NCI-H1092 treated with DMSO at 0.1 percent for 48 hours (cell line): ENCODE results near the gene MAP3K7CL.

Experiments used
- DNase-seq: peaks from one replicate; lab custom pipeline; 2025; lab: John Stamatoyannopoulos, UW

The MAP3K7CL gene

DNA sequence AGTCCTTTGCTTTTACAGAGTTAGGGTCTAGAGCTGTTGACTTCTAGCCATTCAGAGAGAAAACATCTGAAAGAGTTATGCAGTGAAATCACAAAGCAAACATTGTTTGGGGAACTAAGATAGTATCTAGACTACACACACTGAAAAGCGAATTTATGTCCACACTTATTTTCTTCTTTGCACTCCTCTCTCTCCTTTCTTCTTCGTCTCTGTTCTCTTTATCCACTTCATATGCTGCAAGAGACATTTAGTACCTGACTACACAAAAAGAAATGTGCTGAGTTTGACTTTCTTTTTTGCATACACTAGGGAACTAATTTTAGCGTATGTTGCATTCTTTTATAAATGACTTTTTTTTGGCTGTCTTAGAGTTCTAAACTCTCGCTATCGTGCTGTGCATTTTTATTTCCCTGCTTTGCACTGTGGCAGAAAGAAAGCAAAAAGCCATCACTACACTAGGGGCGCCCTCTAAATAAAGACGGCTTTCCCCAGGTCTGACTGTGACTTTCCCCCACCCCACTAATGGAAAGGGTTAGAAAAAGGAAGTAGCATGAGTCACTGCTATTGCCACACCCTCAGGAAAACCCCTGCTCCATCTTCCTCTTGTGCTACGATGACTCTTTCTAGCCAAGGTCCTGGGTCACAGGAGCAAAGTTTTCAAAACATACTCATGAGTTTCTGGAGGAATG is 65.7 kb downstream of the MAP3K7CL start:
- no peak for DNase-seq

DNA sequence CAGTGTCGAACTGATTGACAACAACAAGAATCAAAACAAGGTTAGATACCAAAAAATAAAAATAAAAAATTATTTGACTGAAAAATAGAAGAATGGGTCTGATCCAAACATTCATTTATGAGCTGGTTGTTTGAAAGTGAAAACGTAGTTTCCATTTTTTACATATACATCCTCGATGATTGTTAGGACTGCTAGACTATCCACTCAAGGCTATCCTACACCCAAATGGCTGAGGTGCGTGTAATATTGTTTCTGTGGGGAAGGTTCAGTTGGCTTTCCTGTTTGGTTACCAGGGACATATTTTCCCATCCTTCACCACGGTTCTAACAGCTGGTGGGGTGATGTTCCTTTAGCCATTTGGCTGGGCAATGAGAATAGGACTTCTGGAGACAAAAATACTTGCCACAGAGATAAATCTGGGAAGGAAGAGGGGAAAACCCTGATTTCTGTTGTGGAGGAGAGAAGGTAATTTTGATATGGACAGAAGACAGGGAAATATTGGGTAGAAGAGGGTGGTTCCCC is 66.3 kb downstream of the MAP3K7CL start:
- DNase-seq = no peak

DNA sequence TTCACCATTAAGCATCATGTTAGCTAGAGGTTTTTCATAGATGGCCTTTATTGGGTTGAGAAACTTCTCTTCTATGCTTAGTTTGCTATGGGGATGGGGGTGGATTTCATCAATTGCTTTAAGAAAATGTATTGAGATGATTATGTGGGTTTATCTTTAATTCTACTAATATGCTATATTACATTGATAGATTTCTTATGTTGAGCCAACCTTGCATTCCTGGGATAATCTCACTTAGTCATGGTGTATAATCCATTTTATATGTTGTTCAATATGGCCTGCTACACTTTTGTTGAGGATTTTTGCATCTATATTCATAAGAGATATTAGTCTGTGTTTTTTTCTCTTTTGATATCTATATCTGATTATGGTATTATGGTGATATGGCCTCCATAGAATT is 70.7 kb downstream of the MAP3K7CL start:
- DNase-seq = no peak

DNA sequence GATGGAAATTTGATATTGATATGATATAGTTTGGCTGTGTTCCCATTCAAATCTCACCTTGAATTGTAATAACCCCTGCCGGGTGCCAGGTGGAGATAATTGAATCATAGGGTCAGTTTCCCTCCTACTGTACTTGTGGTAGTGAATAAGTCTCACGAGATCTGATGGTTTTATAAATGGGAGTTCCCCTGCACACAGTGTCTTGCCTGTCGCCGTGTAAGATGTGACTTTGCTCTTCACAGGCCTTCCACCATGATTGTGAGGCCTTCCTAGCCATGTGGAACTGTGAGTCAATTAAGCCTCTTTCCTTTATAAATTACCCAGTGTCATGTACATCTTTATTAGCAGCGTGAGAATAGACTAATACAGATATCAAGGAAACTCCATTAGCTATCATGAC is 74.6 kb downstream of the MAP3K7CL start:
- no peak for DNase-seq

DNA sequence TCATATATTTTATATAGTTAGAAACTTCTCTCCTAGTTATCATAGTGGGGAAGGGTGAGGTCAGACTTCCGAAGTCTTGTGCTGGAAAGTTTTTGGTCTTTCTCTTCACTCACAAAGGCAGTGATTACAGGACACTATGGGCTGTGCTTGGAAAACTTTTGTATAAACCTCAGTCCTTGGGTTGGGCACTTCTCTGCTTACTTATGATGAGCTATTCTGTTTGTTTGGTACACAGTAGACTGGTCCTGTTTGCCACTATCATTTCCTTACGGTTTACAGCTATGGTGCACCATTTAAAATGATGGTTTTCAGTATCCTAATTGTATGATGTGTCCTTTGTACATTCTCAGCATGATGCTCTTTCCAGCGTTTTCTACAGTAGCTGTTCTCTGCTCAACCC is 75.5 kb downstream of the MAP3K7CL start:
- DNase-seq = no peak

DNA sequence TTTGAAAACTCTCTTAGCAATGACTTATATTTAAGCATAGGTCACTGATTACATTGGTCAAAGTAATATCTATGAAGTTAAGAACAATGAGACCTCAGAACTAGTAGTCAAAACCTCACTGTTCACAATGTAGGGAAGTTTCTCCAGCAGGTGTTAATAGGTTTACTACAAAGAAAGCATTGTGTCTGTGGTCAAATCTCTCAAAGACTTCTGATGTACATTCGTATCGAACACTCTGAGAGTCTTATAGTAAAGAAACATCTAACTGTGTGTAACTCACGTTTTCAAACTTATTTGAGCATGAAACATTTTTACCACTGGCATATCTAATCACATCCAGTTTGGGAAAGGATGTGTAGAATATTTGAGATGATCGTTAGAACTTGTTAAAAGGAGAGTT is 76.0 kb downstream of the MAP3K7CL start:
- DNase-seq = no peak

DNA sequence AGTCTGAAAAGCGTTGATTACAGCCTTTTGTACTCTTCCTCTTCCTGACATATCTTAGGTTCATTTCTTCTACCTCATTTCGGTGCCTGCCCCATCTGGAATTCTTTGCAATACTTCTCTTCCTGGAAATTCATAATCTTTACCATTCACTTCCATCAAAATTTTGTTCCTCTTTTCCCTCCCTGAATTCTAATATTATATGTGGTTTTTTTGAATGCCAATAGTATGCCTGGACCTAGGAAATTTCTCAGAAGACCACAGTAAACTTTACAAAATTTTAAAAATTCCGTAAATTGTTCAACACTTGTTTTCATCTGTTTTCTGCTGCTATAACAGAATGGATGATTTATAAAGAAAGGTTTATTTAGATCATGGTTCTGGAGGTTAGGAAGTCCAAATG is 76.8 kb downstream of the MAP3K7CL start:
- DNase-seq = no peak

DNA sequence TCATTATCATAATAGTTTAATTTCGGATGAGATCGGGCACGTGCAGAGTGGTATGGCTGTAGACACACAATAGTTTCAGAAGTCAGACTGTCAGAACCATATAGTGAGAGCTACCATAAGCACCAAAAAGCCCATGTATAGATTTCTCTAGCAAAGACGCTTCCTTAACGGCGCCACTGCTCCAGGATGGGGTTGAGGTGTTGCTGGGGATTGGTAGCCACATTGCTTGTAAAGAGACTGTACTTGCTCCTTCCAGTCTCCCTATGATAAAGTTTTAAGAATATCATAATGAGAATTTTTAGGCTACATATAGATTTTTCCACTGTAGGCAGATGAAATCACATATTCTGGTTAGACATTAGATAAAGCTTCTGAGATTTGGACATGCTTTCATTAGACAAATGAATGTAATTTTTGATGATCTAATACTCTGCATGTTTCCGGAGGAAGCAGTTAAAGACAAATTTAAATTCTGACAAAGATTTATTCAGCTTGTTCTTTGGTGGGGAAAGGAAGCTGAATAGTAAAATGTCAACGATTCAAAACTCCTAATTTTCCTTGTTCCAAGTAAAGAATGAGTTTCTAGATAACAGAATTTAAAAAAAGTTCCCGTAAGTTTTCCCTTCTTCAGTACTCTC is 77.7 kb downstream of the MAP3K7CL start:
- no peak for DNase-seq

DNA sequence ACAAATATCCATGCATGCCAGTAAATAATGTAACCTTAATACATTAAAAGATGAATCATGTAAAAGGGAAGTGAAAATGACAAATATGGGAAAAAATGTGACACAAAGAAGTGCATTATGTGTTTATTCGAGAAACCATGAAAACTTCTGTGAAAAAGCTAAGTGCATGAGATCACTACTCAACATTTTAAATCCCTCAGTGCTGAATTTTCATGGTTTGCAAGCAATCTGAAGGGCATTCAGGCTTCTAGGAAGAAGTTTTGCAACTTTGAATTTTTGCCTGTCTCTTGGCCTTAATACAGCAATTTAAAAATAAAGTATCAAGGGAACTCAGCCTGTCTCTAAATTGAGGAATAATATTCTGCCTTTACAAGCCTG is 78.2 kb downstream of the MAP3K7CL start:
- no peak for DNase-seq

DNA sequence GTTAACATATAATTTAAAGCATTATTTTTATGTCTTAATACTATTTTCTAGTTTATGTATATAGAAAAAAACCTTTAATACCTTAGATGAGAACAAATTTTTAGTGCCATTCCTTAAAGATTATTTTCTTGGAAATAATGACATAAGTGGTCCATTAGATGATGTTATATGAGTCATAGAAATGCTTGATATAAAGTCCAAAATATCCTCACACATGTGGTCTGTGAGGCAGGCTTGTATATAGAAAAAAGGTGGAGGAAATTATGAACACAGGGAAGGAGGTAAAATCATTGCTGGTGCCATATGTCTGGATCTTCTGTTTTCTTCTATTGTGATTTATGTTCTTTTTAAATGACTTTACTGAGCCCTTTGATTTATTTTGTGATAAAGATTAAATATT is 79.3 kb downstream of the MAP3K7CL start:
- DNase-seq = no peak

DNA sequence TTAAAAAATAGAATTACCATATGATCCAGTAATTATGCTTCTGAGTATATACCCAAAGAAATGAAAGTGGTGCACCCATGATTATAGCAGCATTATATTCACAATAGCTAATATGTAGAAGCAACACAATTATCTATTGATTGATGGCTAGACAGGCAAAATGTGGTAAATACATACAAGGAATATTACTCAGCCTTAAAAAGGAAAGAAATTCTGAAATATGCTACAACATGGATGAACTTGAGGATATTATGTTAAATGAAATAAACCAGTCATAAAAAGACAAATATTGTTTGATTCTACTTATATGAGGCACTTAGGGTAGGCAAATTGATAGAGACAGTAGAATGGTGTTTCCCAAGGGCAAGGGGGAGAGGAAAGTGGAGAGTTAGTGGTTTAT is 80.8 kb downstream of the MAP3K7CL start:
- no peak for DNase-seq

DNA sequence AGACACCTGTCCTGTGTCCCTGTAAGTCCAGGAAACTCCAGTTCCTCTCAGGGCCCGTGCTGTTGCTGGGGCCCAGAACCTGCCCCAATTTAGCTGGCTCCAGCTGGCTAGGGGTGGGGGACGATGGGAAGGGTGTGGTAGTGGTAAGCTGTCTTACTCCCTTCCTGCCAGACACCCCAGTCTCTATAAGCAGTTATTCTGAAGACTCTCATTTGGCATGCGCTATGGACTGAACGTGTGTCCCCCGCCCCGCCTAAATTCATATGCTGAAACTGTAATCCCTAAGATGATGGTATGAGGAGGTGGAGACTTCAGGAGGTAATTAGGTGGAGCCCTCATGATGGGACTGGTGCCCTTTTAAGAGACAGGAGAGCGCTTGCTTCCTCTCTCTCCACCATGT is 82.0 kb downstream of the MAP3K7CL start:
- no peak for DNase-seq

DNA sequence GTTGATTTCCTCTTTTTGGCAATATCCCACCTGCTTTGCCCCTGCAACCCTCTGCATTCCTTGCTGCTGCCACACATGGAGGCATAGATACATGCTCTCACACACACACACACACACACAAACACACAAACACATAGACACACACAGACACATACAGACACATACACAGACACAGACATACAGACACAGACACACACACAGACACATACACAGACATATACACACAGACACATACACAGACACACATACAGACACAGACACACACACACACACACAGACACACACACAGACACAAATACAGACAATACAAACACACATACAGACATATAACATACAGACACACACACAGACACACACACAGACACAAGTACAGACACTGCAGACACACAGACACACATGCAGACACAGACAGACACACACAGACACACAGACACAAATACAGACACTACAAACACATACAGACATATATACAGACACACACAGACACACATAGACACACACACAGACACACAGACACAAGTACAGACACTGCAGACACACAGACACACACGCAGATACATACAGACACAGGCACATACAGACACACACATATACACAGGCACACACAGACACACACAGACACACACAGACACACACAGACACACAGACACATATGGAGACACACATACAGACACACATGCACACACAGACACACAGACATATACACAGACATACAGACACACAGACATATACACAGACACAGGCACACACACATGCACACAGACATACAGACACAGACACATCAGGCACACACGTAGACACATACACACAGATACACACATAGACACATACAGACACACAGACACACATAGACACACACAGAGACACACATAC is 83.3 kb downstream of the MAP3K7CL start:
- no peak for DNase-seq

DNA sequence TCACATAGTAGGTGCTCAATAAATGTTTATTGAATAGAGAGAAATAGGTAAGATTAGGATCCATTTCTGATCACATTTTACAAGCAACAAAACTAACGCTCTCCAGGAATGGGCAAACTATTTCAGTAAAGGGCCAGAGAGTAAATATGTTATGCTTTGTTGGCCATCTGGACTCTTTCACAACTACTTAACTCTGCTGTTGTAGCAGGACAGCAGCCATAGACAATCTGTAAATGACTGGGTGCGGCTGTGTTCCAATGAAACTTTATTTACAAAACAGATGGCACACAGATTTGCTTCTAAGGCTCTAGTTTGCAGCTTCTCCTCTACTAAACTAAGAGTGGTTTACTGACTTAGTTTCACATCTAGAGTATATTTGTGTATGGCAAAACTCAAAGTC is 85.3 kb downstream of the MAP3K7CL start:
- no peak for DNase-seq

DNA sequence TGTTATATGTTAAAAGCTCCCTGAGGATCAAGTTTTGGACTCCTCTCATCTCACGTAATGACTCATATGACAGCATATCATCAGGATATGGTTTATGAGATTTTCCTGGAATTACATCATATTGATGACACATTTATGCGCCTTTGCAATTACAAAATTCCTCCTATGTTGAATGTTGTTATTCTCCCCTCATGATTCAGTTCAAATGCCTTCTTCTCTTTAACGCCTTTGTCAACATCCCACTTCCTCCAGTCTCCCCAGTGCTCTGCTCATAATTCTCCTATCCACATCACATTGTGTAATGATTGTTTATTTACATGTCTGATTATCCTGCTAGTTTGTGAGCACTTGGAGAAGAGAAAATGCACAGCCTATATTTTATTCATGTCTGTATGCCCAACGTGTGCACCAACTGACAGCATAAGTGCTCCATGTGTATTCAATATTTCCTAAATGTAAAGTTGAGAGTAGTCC is 87.4 kb downstream of the MAP3K7CL start:
- no peak for DNase-seq

DNA sequence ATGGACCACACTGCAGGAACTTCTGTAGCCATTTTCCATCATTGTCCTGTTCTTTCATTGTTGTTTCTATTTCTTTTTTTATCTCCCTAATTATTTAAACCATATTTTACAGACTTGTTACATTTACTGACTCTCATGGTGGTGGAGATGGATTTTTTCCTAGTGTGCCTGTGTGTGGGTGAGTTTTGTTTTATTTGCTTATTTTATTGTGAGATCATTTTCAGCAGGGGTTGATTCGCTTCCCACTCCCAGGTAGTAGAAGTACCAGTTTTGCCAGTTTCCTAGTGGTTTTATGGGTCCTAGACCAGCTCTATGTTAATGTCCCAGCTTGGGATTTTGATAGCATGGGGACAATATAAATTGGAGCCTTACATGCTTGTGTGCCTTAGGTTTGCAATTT is 88.3 kb downstream of the MAP3K7CL start:
- DNase-seq = no peak

DNA sequence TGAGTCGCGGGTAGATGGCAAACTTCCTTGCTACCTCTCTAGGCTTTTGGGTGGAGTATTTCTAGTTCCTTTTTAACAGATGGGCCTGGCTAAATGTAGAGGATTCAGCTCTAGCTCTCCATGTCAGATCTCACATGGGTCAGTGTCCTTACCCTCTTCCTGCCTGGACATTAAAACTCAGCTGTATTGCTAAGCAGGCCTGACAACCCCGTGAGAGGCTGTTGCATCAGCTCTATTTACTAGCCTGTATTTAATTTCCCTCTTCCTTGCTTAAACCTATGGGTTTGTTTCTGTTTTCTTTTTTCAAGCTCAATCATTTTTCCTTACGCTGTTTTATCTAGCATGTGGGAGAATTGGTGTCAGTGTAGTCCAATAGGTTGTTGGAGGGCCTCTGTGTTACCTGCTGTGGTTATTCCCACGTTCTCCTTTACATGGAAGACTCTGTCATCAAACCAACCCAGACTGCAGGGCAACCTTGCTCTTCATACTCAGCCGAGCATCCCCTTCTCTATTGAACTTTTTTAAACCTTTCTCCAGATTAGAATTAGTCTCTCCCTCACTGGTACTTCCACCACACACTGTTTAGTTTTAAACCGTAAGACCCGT is 88.8 kb downstream of the MAP3K7CL start:
- DNase-seq = no peak

DNA sequence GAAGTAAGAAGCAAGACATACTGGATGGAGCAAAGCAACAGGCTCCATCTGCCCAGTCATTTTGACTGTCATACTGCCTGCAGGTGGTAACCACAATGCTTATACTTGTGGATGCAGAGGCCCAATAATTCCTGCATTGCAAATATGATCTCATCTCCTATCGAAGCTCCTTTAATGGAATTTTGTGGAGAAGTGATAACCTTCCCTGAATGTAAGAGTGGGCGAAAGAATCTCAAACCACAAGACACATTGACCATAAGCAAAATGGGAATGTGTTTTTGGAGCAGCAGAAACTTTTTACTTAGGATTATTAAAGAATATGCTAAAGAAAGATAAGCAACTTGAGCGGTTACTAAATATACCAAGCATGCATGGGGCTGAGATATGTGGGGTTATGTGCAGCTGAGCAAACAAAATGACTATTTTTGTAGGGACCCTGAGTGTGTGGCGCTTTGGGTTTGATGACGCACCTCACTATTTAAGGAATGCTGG is 90.9 kb downstream of the MAP3K7CL start:
- no peak for DNase-seq

DNA sequence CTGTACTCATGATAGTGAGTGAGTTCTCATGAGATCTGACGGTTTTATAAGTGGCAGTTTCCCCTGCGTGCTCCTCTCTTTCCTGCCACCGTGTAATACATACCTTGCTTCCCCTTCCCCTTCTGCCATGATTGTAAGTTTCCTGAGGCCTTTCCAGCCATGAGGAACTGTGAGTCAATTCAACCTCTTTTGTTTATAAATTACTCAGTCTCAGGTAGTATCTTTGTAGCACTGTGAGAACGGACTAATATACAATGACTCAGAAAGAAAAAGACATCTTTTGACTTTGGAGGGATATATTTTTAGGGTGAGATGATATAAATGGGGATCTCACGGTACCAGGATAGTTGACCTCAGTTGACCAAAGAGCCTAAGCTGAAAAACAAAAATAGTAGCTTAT is 93.6 kb downstream of the MAP3K7CL start:
- no peak for DNase-seq
